CD4-positive, CD25-positive, alpha-beta regulatory T cell (primary cell): ENCODE measurements around the gene GEMIN7. TPM values are rescaled to one million over a fixed set of nuclear protein-coding genes. Genes with fewer than 3 reads are reported as not detected.
A peak's percentile ranks its signal among the peaks of the same experiment; 100 is the strongest.

Source experiments
- ATAC-seq, 2 donors: fragments of 150-1000 bp; cut with Tn5 transposase; one replicate each; pipeline ENCODE4 v1.10.0; 2021; ENCODE audit warnings: low read depth in 2 of 2, moderate number of reproducible peaks in 2 of 2, moderate library complexity in 1 of 2
- DNase-seq, 3 donors: peaks; one replicate each; pipeline versions ENCODE4 v3.0.0 to v3.0.0-alpha.2; 2012 to 2022; ENCODE audit warnings: mixed read lengths in 1 of 3
- H3K27ac ChIP-seq: one replicate; pipeline ENCODE4 v1.7.0; 2013; ENCODE audit warnings: mild to moderate bottlenecking, low read length; ENCODE audit not compliant: insufficient read depth, poor library complexity, severe bottlenecking
- H3K27me3 ChIP-seq: one replicate; pipeline ENCODE4 v1.7.0; 2013; ENCODE audit warnings: low read length; ENCODE audit not compliant: control insufficient read depth, insufficient read depth
- H3K36me3 ChIP-seq: one replicate; pipeline ENCODE4 v1.7.0; 2013; ENCODE audit warnings: mild to moderate bottlenecking, low read length, moderate library complexity; ENCODE audit not compliant: control insufficient read depth, insufficient read depth
- H3K4me1 ChIP-seq: 2 replicates; pipeline ENCODE4 v1.7.0; 2013; ENCODE audit warnings: mild to moderate bottlenecking, low read length; ENCODE audit not compliant: insufficient read depth, control insufficient read depth, poor library complexity, severe bottlenecking
- H3K4me3 ChIP-seq: one replicate; pipeline ENCODE4 v1.7.0; 2013; ENCODE audit warnings: low read depth, mild to moderate bottlenecking, low read length, moderate library complexity
- H3K9me3 ChIP-seq, 2 experiments: 1 replicate in 1 of 2; 2 replicates in 1 of 2; pipeline ENCODE4 v1.7.0; 2013; ENCODE audit warnings: low read length in 2 of 2, mild to moderate bottlenecking in 1 of 2, moderate library complexity in 1 of 2; ENCODE audit not compliant: control insufficient read depth in 2 of 2
- H3K27ac Mint-ChIP-seq, 3 donors: one replicate each; pipeline ENCODE4 v1.8.0; 2020 to 2022; ENCODE audit warnings: mild to moderate bottlenecking in 3 of 3, mixed read lengths in 3 of 3, moderate library complexity in 2 of 3
- H3K27me3 Mint-ChIP-seq: one replicate; pipeline ENCODE4 v1.8.0; 2022; ENCODE audit warnings: mild to moderate bottlenecking, mixed read lengths
- H3K36me3 Mint-ChIP-seq: one replicate; pipeline ENCODE4 v1.8.0; 2020; ENCODE audit warnings: mixed read lengths
- H3K4me1 Mint-ChIP-seq, 4 donors: one replicate each; pipeline ENCODE4 v1.8.0; 2020 to 2022; ENCODE audit warnings: mixed read lengths in 4 of 4, mild to moderate bottlenecking in 1 of 4
- H3K4me3 Mint-ChIP-seq, 4 donors: one replicate each; pipeline ENCODE4 v1.8.0; 2020 to 2022; ENCODE audit warnings: mild to moderate bottlenecking in 4 of 4, mixed read lengths in 4 of 4, moderate library complexity in 3 of 4
- H3K9me3 Mint-ChIP-seq, 7 donors: one replicate each; pipeline ENCODE4 v1.8.0; 2020 to 2022; ENCODE audit warnings: mixed read lengths in 7 of 7, mild to moderate bottlenecking in 3 of 7, moderate library complexity in 2 of 7
- polyA plus RNA-seq, 4 donors: library from polyadenylated mRNA; unstranded; fragments of 300-500 nt; fragmentation: Illumina TruSeq; gene quantifications; one replicate each; pipeline ENCODE4 v1.2.3, GENCODE V29; 2021
- total RNA-seq: library from RNA; stranded (reverse); gene quantifications from one replicate; pipeline ENCODE4 v1.2.3, GENCODE V29; 2022

GEMIN7 gene
- total and polyA plus RNA-seq, 5 donors from 2014 or later, result 6.6 to 93.1 (median 77.3) TPM

- Histone ChIP-seq H3K9me3 (no peaks in the 10 kb centered on the region), H3K27me3 (no peaks in the 10 kb centered on the region), H3K27ac (no peak overlapping the region), H3K36me3 (no peaks in the 10 kb centered on the region), H3K4me3 (no peak overlapping the region), H3K4me1 (peaks cover 13% of the 10 kb centered on the region)
- Mint-ChIP-seq H3K4me3 (no peak overlapping the region), H3K27me3 (no peaks in the 10 kb centered on the region), H3K27ac (no peak overlapping the region), H3K36me3 (no peaks in the 10 kb centered on the region), H3K4me1 (peaks cover 0 to 63% (median 26%) of the 10 kb centered on the region in 4 donors), H3K9me3 (no peaks in the 10 kb centered on the region)
- ATAC-seq (no peak), DNase-seq (no peak)
These were observed 42.8 kb downstream of the GEMIN7 start for GRCh38 chr19:45121827-45122345.

DNA sequence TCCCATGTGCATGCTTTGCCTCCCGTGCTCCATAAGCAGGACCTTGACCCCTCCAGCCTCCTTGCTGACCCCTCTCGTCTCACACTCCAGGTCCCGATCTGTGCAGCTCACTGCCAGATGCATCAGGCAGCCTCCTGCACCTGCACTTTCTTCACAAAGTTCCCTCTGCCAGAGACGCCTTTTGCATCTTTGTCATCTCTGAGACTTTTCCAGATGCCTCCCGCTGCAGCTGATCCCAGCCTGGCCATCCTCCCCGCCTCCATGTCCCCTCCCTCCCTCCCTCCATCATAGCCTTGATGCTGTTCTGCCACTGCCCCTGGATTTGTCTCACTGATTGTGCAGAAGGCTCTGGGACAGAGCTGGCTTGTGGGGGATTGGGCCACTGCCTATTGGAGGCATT is 43.8 kb downstream of the GEMIN7 start:
- Histone ChIP-seq H3K9me3 (no peaks in the 10 kb centered on the region), H3K27me3 (no peaks in the 10 kb centered on the region), H3K36me3 (no peaks in the 10 kb centered on the region), H3K4me3 (no peak overlapping the region), H3K27ac (no peak overlapping the region), H3K4me1 (peaks cover 4% of the 10 kb centered on the region)
- DNase-seq, result no peak
- ATAC-seq, result no peak
- no peaks in the 10 kb centered on the region for H3K36me3 Mint-ChIP-seq
- H3K4me3 Mint-ChIP-seq, result no peak overlapping the region
- H3K9me3 Mint-ChIP-seq, result no peaks in the 10 kb centered on the region
- H3K27me3 Mint-ChIP-seq, result no peaks in the 10 kb centered on the region
- H3K27ac Mint-ChIP-seq, result no peak overlapping the region
- peaks cover 0 to 54% (median 20%) of the 10 kb centered on the region in 4 donors for H3K4me1 Mint-ChIP-seq

GRCh38 chr19:45123440-45123850 is 44.4 kb downstream of the GEMIN7 start:
- H3K36me3 ChIP-seq, result no peaks in the 10 kb centered on the region
- Mint-ChIP-seq H3K27ac (peak overlapping the region in 1 of 3 donors; percentile 49), H3K36me3 (no peaks in the 10 kb centered on the region), H3K9me3 (no peaks in the 10 kb centered on the region), H3K27me3 (no peaks in the 10 kb centered on the region), H3K4me3 (no peak overlapping the region), H3K4me1 (peaks cover 0 to 48% (median 18%) of the 10 kb centered on the region in 4 donors)
- DNase-seq (no peak), ATAC-seq (no peak)
- H3K4me3 ChIP-seq, result no peak overlapping the region
- H3K27me3 ChIP-seq, result no peaks in the 10 kb centered on the region
- H3K9me3 ChIP-seq, result no peaks in the 10 kb centered on the region
- H3K4me1 ChIP-seq, result peaks cover 4% of the 10 kb centered on the region
- no peak overlapping the region for H3K27ac ChIP-seq

DNA sequence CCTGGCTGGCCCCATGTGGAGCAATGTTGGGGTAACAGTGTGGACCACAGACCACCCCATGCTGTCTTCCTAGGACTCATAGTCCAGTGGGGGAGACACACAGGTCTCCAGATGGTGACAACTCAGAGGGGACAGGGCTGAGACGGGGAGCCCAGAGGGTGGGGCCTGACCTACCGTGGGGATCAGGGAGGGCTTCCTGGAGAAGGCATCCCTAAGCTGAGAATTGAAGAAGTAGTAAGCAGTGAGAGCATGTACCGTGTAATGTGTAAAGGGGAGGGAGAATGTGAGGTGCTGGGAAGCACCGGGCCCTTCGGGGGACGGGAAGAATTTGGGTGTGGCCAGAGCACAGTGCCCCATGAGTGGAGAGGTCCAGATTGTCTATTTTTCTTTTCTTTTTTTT is 45.0 kb downstream of the GEMIN7 start:
- DNase-seq, result no peak

DNA sequence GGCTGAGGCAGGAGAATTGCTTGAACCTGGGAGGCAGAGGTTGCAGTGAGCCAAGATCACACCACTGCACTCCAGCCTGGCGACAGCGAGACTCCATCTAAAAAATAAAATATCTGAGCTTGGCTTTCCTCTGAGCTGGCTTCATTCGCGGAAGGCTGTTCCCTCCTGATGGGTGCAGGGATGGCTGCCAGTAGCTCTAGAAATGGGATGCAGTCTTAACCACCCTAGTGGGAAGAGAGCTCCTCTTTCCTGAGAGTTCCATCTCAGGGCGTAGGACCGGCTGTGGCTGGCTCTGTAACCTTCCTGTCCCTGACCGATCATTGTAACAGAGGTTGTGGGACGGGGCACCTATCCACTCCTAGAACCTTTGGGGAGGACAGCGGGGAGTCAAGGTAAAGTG is 46.3 kb downstream of the GEMIN7 start:
- Mint-ChIP-seq H3K36me3 (no peaks in the 10 kb centered on the region), H3K4me1 (peaks cover 0 to 35% (median 14%) of the 10 kb centered on the region in 4 donors), H3K27me3 (no peaks in the 10 kb centered on the region), H3K9me3 (no peaks in the 10 kb centered on the region), H3K27ac (no peak overlapping the region), H3K4me3 (no peak overlapping the region)
- Histone ChIP-seq H3K36me3 (no peaks in the 10 kb centered on the region), H3K27ac (no peak overlapping the region), H3K4me3 (no peak overlapping the region), H3K9me3 (no peaks in the 10 kb centered on the region), H3K27me3 (no peaks in the 10 kb centered on the region), H3K4me1 (peaks cover 4% of the 10 kb centered on the region)
- no peak for ATAC-seq
- no peak for DNase-seq

More for the DNA sequence above, 45.0 kb downstream of the GEMIN7 start:
- Mint-ChIP-seq H3K4me3 (no peak overlapping the region), H3K36me3 (no peaks in the 10 kb centered on the region), H3K27me3 (no peaks in the 10 kb centered on the region), H3K27ac (peak overlapping the region in 1 of 3 donors; percentile 49), H3K9me3 (no peaks in the 10 kb centered on the region), H3K4me1 (peaks cover 0 to 42% (median 17%) of the 10 kb centered on the region in 4 donors)
- peaks cover 4% of the 10 kb centered on the region for H3K4me1 ChIP-seq
- no peak overlapping the region for H3K4me3 ChIP-seq
- H3K36me3 ChIP-seq, result no peaks in the 10 kb centered on the region
- no peaks in the 10 kb centered on the region for H3K27me3 ChIP-seq
- no peak for ATAC-seq
- H3K27ac ChIP-seq, result no peak overlapping the region
- H3K9me3 ChIP-seq, result no peaks in the 10 kb centered on the region

- Mint-ChIP-seq H3K27ac (no peak overlapping the region), H3K4me3 (no peak overlapping the region), H3K27me3 (no peaks in the 10 kb centered on the region), H3K4me1 (peaks cover 0 to 29% (median 12%) of the 10 kb centered on the region in 4 donors), H3K36me3 (no peaks in the 10 kb centered on the region), H3K9me3 (no peaks in the 10 kb centered on the region)
- Histone ChIP-seq H3K4me1 (peaks cover 4% of the 10 kb centered on the region), H3K4me3 (no peak overlapping the region), H3K9me3 (no peaks in the 10 kb centered on the region), H3K27me3 (no peaks in the 10 kb centered on the region), H3K27ac (no peak overlapping the region), H3K36me3 (no peaks in the 10 kb centered on the region)
- ATAC-seq (peak; percentile 74 to 78), DNase-seq (peak; percentile 34 to 73 (median 51))
These were observed 47.0 kb downstream of the GEMIN7 start for GRCh38 chr19:45125975-45126493.

GRCh38 chr19:45126654-45127053 is 47.6 kb downstream of the GEMIN7 start:
- H3K27me3 Mint-ChIP-seq, result no peaks in the 10 kb centered on the region
- no peak overlapping the region for H3K4me3 ChIP-seq
- H3K4me3 Mint-ChIP-seq, result no peak overlapping the region
- H3K27ac Mint-ChIP-seq, result peak overlapping the region in 1 of 3 donors; percentile 69
- no peaks in the 10 kb centered on the region for H3K9me3 ChIP-seq
- no peak for ATAC-seq
- H3K27ac ChIP-seq, result no peak overlapping the region
- peaks cover 1 to 25% (median 13%) of the 10 kb centered on the region in 4 donors for H3K4me1 Mint-ChIP-seq
- no peaks in the 10 kb centered on the region for H3K9me3 Mint-ChIP-seq
- H3K36me3 ChIP-seq, result no peaks in the 10 kb centered on the region
- H3K4me1 ChIP-seq, result peaks cover 4% of the 10 kb centered on the region
- H3K27me3 ChIP-seq, result no peaks in the 10 kb centered on the region
- no peak for DNase-seq
- H3K36me3 Mint-ChIP-seq, result no peaks in the 10 kb centered on the region

GRCh38 chr19:45128146-45128545 is 49.1 kb downstream of the GEMIN7 start:
- Mint-ChIP-seq H3K4me1 (peaks cover 6 to 20% (median 13%) of the 10 kb centered on the region in 4 donors), H3K27ac (peak overlapping the region in 1 of 3 donors; percentile 11), H3K9me3 (no peaks in the 10 kb centered on the region), H3K4me3 (no peak overlapping the region), H3K36me3 (no peaks in the 10 kb centered on the region), H3K27me3 (no peaks in the 10 kb centered on the region)
- Histone ChIP-seq H3K9me3 (no peaks in the 10 kb centered on the region), H3K27me3 (no peaks in the 10 kb centered on the region), H3K4me1 (peaks cover 4% of the 10 kb centered on the region), H3K36me3 (no peaks in the 10 kb centered on the region), H3K4me3 (no peak overlapping the region), H3K27ac (no peak overlapping the region)
- no peak for ATAC-seq
- DNase-seq, result no peak
